Fibroblast of pulmonary artery (primary cell): ENCODE results near the gene STXBP5.
A peak's percentile ranks its signal among the peaks of the same experiment; 100 is the strongest.

ENCODE experiments used
- DNase-seq: peaks from one replicate; pipeline ENCODE4 v3.0.0-alpha.2; 2010; ENCODE audit warnings: low read depth
- H3K4me3 ChIP-seq: replicated peaks from 2 replicates; pipeline ENCODE4 v1.5.1; 2011; ENCODE audit warnings: low read depth, mild to moderate bottlenecking, control low read depth, low read length, moderate library complexity
- TF ChIP-seq, protein P1 (sequence below): IDR thresholded peaks from 2 replicates; pipeline ENCODE4 v1.5.1; 2011; ENCODE audit warnings: mild to moderate bottlenecking, control low read depth, low read length, inconsistent platforms; ENCODE audit errors: missing control alignments

Gene STXBP5

GRCh38 chr6:147231589-147231988 lies 27.4 kb downstream of the STXBP5 start:
- no peak for DNase-seq
- TF ChIP-seq, protein P1, sequence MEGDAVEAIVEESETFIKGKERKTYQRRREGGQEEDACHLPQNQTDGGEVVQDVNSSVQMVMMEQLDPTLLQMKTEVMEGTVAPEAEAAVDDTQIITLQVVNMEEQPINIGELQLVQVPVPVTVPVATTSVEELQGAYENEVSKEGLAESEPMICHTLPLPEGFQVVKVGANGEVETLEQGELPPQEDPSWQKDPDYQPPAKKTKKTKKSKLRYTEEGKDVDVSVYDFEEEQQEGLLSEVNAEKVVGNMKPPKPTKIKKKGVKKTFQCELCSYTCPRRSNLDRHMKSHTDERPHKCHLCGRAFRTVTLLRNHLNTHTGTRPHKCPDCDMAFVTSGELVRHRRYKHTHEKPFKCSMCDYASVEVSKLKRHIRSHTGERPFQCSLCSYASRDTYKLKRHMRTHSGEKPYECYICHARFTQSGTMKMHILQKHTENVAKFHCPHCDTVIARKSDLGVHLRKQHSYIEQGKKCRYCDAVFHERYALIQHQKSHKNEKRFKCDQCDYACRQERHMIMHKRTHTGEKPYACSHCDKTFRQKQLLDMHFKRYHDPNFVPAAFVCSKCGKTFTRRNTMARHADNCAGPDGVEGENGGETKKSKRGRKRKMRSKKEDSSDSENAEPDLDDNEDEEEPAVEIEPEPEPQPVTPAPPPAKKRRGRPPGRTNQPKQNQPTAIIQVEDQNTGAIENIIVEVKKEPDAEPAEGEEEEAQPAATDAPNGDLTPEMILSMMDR, result no peak
- H3K4me3 ChIP-seq, result no peak overlapping the region

GRCh38 chr6:147234685-147235084 lies 30.5 kb downstream of the STXBP5 start:
- no peak overlapping the region for H3K4me3 ChIP-seq
- TF ChIP-seq, protein P1, result no peak
- DNase-seq, result no peak

GRCh38 chr6:147238164-147238563 lies 33.9 kb downstream of the STXBP5 start:
- DNase-seq, result no peak
- TF ChIP-seq, protein P1, result no peak
- no peak overlapping the region for H3K4me3 ChIP-seq

GRCh38 chr6:147238906-147239305 lies 34.7 kb downstream of the STXBP5 start:
- no peak overlapping the region for H3K4me3 ChIP-seq
- DNase-seq, result no peak
- TF ChIP-seq, protein P1, result no peak

DNA sequence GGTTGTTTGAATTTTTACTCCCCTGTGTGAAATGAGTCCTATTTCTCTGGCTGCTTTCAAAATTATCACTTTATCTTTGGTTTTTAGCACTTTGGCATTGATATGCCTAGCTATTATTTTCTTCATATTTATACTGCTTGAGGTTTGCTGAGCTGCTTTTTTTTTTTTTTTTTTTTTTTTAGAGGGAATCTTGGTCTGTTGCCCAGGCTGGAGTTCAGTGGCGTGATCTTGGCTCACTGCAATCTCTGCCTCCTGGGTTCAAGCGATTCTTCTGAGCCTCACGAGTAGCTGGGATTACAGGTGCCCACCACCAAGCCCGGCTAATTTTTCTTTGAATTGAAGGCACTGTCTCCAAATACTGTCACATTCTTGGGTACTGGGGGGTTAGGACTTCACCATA lies 40.6 kb downstream of the STXBP5 start:
- peak; percentile 14 for DNase-seq
- TF ChIP-seq, protein P1, result no peak
- no peak overlapping the region for H3K4me3 ChIP-seq

DNA sequence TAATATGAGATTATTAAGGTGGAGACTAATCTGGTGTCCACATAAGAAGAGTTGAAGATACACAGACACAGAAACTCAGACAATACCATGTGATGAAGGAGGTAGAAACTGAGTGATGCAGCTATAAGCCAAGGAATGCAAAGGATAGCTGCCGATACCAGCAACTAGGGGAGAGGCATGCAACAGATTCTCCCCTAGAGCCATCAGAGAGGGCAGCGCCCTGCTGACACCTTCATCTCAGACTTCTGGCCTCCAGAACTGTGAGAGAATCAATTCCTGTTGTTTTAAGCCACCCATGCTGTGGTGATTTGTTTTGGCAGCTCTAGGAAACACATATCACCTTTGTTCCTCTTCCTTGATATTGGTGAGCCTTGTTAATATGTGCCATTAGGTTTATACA lies 41.5 kb downstream of the STXBP5 start:
- H3K4me3 ChIP-seq, result no peak overlapping the region
- no peak for DNase-seq
- TF ChIP-seq, protein P1, result no peak

DNA sequence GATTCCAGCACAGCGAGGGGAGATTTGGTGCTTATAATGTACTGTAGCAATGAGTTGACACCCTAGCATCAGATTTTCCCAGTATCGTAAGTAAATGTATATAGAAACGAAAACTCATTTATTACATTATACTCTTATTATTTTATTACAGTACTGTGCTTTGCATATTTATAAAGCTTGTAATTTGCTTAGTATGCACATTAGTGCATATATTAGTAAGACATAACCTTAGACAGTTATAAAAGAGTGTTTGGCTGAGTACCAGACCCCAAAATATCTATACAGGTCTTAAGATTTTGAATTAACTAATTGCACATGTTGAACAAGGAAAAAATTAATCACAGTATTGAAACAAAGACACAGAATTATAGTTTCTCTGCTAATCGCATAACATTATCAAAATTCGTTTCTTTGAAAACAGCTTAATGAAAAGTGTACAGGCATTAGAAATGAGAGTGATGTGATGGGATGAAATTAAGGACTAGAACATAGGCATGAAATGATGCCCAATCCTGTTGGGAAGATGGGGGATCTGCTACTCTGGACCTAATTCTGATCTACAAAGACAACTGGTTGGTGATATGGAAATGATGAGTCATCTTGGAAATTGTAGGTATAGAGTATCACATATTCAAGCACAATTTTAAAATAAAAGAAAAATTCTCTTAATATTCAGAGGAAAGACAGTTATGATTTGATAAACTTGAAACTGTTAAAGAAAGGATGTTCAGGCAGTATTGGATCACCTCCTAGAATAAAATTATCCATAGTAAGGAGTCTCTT lies 42.8 kb downstream of the STXBP5 start:
- TF ChIP-seq, protein P1, result no peak
- H3K4me3 ChIP-seq, result no peak overlapping the region
- DNase-seq, result no peak
